Central memory CD8-positive, alpha-beta T cell (primary cell): ENCODE data around the gene ETV6.

Experiments
- ATAC-seq: fragments of 150-1000 bp; cut with Tn5 transposase; replicated peaks from 2 replicates; pipeline ENCODE4 v1.10.0; 2022; ENCODE audit warnings: mild to moderate bottlenecking, moderate FRiP score, moderate number of reproducible peaks; ENCODE audit not compliant: poor library complexity, severe bottlenecking; ENCODE audit errors: extremely low read depth
- DNase-seq, 2 donors: peaks; one replicate each; pipeline ENCODE4 v3.0.0; 2021; ENCODE audit warnings: low spot score in 2 of 2
- H3K27ac Mint-ChIP-seq: one replicate; pipeline ENCODE4 v1.8.0; 2022; ENCODE audit warnings: low read depth, mild to moderate bottlenecking, moderate library complexity, mixed read lengths
- H3K27me3 Mint-ChIP-seq: one replicate; pipeline ENCODE4 v1.8.0; 2022; ENCODE audit warnings: mixed read lengths
- H3K36me3 Mint-ChIP-seq: one replicate; pipeline ENCODE4 v1.8.0; 2022; ENCODE audit warnings: mild to moderate bottlenecking, moderate library complexity, mixed read lengths; ENCODE audit not compliant: insufficient read depth
- H3K4me1 Mint-ChIP-seq: one replicate; pipeline ENCODE4 v1.8.0; 2022; ENCODE audit warnings: mixed read lengths
- H3K4me3 Mint-ChIP-seq: one replicate; pipeline ENCODE4 v1.8.0; 2022; ENCODE audit warnings: mild to moderate bottlenecking, moderate library complexity, mixed read lengths
- H3K9me3 Mint-ChIP-seq: one replicate; pipeline ENCODE4 v1.8.0; 2022; ENCODE audit warnings: mixed read lengths

The ETV6 gene

DNA sequence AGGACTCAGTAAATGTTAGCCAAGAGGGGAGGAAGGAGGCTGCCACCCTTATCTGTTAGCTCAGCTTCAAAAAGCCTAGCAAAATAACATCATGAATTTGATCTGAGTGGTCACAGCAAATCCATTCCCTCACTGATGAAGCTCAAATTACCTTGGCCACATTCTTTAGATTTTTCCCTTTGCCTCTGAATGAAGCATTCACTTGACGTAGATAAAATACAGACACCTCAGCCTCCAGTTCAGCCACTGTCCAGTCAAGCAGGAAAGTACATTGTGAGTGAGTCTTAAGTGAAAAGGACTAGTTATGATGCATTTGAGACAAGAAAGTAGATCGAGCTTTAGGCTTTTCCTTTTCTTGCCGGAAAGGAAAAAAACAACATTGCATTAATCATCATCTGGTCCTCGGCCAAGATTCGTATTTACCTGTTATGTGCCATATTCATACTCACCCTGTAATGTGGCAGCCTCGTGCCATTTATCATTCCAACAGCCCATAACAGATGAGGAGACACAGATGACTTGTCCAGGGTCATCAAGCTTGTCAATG, 146.5 kb downstream of the ETV6 start:
- ATAC-seq (no peak), DNase-seq (no peak)
- H3K36me3 Mint-ChIP-seq, result peaks cover 3% of the 10 kb centered on the region
- H3K27ac Mint-ChIP-seq, result no peak overlapping the region
- H3K4me3 Mint-ChIP-seq, result no peak overlapping the region
- H3K9me3 Mint-ChIP-seq, result no peaks in the 10 kb centered on the region
- peaks cover 51% of the 10 kb centered on the region for H3K4me1 Mint-ChIP-seq
- H3K27me3 Mint-ChIP-seq, result no peaks in the 10 kb centered on the region

DNA sequence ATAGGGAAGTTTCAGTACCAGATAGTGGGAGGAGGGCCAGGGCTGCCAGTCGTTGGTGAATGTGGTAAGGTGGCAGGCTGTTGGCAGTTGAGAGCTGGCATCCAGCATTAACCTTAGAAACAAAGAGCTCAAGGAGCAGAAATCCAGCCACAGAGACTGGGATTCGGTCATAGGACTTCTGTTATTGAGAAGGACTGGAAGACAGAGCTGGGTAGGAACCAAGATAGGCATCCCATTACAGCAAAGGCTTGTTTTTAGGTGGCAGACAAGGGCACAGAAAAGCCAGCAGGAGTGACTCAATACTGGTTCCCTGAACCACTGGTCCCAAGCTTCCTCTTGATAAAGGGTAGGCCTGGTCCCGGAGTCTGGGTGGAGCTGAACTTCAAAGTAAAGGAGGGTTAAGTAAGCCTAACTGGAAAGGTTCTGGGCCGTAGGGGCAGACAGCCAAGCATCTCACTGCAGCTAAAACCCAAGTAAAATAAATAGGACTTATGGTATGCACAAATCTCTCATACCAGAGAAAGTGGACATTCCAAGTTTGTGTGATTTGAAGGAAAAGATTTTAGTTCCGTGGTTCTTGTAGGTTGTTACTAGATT, 147.9 kb downstream of the ETV6 start:
- H3K4me3 Mint-ChIP-seq, result no peak overlapping the region
- H3K4me1 Mint-ChIP-seq, result peaks cover 47% of the 10 kb centered on the region
- no peaks in the 10 kb centered on the region for H3K27me3 Mint-ChIP-seq
- ATAC-seq, result no peak
- H3K27ac Mint-ChIP-seq, result peak overlapping the region; percentile 49
- H3K36me3 Mint-ChIP-seq, result peaks cover 3% of the 10 kb centered on the region
- no peak for DNase-seq
- no peaks in the 10 kb centered on the region for H3K9me3 Mint-ChIP-seq

DNA sequence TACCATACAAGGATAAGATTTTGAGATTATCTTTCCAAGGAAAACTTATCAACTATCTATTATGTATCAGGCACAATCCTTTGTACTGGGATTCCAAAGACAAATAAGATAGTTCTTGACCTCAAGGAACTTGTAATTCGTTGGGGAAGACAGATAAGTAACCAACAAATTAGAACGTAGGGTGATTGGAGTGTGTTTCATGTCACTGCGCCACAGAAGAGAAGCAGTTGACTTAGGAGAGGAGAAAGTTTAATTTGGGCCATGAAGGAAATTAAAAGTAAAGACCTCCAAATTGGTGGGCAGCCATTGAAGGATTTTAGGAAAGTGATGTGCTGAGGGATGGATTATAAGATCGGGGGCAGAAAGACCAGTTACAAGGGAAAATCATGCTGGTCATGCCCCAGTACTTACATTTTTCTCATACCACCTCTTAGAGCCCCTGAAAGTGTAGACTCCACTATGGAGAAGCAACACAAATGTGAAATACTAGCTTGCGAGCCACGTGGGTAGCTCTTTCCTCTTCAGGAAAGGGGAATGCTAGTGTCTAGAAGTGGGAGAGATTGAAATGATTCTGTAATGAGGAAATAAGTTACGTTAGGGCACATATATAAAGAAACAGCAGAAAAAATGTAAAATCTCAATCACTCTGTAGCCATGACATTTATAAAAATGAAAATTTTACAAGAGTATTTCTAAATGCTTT, 148.7 kb downstream of the ETV6 start:
- H3K4me3 Mint-ChIP-seq, result no peak overlapping the region
- ATAC-seq, result no peak
- DNase-seq, result no peak
- H3K4me1 Mint-ChIP-seq, result peaks cover 47% of the 10 kb centered on the region
- H3K27me3 Mint-ChIP-seq, result no peaks in the 10 kb centered on the region
- H3K36me3 Mint-ChIP-seq, result peaks cover 3% of the 10 kb centered on the region
- H3K9me3 Mint-ChIP-seq, result no peaks in the 10 kb centered on the region
- H3K27ac Mint-ChIP-seq, result no peak overlapping the region

DNA sequence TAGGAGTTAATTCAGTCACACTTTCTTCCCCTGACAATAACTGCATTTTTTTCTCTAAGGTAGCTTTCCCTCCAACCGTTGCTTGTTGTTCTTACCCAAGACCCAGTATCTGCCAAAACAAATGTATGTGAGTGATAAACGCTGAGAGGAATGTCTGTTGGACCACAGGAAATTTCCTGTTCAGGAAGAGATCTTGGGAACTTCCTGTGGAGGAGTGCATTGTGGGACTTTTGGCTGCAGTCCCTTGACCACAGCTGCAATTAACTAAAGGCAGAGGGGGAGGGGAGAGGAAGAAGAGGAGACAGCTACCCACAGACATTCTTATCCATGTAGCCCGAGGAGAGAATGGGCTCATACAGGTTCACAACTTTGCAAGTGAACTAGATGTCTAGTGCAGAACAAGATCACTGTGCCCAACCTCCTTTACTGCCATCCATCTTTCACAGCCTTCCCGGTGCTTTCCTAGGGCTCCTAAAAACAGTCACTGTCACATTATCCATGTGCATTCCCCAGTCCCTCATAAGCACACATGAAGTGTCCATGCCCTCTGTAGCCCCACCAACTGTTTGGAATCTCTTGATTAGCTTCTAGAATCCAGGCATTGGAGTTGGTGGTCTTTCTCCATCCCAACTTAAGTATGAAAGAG, 149.5 kb downstream of the ETV6 start:
- H3K27ac Mint-ChIP-seq, result no peak overlapping the region
- H3K9me3 Mint-ChIP-seq, result no peaks in the 10 kb centered on the region
- H3K4me1 Mint-ChIP-seq, result peaks cover 47% of the 10 kb centered on the region
- H3K4me3 Mint-ChIP-seq, result no peak overlapping the region
- ATAC-seq (no peak), DNase-seq (no peak)
- no peaks in the 10 kb centered on the region for H3K27me3 Mint-ChIP-seq
- peaks cover 3% of the 10 kb centered on the region for H3K36me3 Mint-ChIP-seq

DNA sequence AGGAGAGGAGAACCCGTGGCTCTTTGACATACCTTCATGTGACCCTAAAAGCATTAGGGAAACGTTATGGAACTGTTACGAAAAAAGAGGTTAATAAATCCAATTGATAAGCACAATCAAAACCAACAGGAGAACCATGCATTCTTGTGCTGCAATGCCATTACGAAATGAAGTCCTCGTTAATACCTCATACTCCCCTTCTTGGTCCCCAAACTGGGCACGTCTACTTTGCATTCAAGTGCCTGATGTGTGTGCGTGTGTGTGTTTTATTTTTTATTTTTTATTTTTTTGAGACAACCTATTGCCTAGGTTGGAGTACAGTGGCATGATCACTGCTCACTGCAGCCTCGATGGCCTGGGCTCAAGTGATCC, 150.0 kb downstream of the ETV6 start:
- no peaks in the 10 kb centered on the region for H3K27me3 Mint-ChIP-seq
- no peaks in the 10 kb centered on the region for H3K9me3 Mint-ChIP-seq
- peaks cover 47% of the 10 kb centered on the region for H3K4me1 Mint-ChIP-seq
- H3K27ac Mint-ChIP-seq, result no peak overlapping the region
- peaks cover 2% of the 10 kb centered on the region for H3K36me3 Mint-ChIP-seq
- ATAC-seq (no peak), DNase-seq (no peak)
- no peak overlapping the region for H3K4me3 Mint-ChIP-seq

DNA sequence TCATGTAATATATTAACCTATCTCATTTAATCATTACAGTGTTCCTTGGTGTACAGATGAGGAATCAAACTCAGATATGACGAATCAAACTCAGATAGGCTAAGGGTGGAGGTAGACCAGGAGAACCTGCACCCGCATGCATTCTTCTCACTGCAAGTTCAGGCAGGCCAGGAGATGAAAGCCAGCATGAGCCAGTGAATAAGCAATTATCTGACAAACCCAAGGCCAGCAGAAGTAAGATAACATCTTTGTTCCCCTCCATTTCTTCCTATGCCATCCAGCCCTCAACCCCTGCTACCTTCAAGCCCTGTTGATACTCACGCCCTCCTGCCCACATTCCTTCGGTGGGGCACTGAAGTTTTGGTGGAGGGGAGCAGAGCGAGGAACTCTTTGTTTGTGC, 152.2 kb downstream of the ETV6 start:
- Mint-ChIP-seq H3K27ac (no peak overlapping the region), H3K36me3 (peaks cover 3% of the 10 kb centered on the region), H3K27me3 (no peaks in the 10 kb centered on the region), H3K9me3 (no peaks in the 10 kb centered on the region), H3K4me1 (peaks cover 37% of the 10 kb centered on the region), H3K4me3 (no peak overlapping the region)
- DNase-seq (no peak), ATAC-seq (no peak)

DNA sequence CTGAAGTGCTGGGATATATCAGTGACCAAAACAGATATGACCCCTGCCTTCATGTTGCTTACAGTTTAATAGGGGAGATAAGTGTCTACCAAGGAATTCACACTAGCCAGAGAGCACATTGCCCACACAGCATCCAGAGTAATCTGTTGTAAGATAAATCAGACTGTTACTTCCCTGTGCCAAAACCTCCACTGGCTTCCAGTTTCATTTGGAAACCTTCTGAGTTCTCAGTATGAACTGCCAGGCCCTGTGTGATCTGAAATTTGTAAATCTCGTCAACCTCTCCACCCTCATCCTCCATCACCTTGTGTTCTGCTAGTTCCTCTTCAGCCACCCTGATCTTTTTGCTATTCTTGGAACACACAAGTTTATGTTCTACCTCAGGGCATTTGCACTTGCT, 154.7 kb downstream of the ETV6 start:
- ATAC-seq (no peak), DNase-seq (no peak)
- Mint-ChIP-seq H3K27me3 (no peaks in the 10 kb centered on the region), H3K4me3 (no peak overlapping the region), H3K36me3 (peaks cover 3% of the 10 kb centered on the region), H3K9me3 (no peaks in the 10 kb centered on the region), H3K4me1 (peaks cover 14% of the 10 kb centered on the region), H3K27ac (no peak overlapping the region)

DNA sequence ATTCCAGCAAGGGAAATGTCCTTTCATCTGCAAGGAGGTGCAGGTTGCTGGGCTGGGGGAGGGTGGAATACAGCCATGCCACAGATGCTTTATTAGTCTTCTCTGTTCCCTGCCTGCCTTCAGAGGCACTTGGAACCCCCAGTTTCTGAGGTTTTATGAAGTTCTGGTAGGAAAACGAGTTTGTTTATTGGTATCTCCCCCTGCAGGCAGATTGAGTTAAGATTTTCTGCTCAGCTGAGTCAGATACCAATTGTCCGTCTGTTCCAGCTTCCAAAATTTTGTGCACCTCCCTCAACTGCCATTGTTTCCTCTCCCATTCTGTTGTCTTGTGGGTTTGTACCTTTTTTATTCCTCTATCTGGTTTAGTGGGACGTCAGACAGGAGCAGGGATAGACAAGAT, 155.6 kb downstream of the ETV6 start:
- no peak for DNase-seq
- no peaks in the 10 kb centered on the region for H3K27me3 Mint-ChIP-seq
- no peak overlapping the region for H3K4me3 Mint-ChIP-seq
- ATAC-seq, result no peak
- H3K4me1 Mint-ChIP-seq, result peaks cover 11% of the 10 kb centered on the region
- no peak overlapping the region for H3K27ac Mint-ChIP-seq
- peaks cover 3% of the 10 kb centered on the region for H3K36me3 Mint-ChIP-seq
- no peaks in the 10 kb centered on the region for H3K9me3 Mint-ChIP-seq

DNA sequence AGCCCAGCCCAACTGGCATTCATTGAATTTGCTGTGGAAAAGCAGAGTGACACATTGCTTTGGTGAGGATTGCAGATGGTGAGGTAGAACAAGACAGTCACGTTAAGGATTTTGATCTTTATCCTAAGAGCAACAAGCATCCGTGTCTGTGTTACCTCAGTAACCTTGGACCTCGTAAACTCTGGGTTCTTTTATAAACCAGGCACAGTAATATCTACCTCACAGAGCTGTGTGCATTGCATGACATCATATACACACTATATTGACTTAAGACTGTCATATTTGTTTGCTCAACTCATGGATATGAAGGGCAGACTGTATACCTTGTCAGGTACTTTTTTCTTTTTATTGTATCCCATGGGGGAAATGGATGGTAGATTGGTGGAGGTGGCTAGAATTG, 156.2 kb downstream of the ETV6 start:
- no peak for DNase-seq
- Mint-ChIP-seq H3K36me3 (peaks cover 3% of the 10 kb centered on the region), H3K9me3 (no peaks in the 10 kb centered on the region), H3K4me3 (no peak overlapping the region), H3K4me1 (peaks cover 6% of the 10 kb centered on the region), H3K27me3 (no peaks in the 10 kb centered on the region), H3K27ac (no peak overlapping the region)
- no peak for ATAC-seq

DNA sequence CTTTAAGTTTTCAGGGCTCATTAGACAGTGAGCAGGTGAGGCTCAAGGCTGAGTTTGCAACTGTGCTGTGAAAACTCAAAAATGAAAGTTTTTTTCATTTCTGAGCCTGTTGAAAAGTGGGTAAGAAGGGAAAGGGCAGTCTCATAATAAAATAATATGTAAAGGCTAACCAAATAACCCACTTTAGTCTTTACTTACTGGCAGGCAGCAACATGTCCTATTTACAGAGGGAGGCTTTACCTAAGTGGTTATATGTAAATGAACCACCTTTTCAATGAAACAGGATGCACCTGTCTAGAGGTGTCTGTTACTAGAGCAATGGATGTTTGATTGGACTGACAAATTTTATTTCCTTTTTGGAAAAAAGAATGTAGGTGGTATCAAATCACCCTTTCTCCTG, 158.0 kb downstream of the ETV6 start:
- H3K36me3 Mint-ChIP-seq, result peaks cover 3% of the 10 kb centered on the region
- no peaks in the 10 kb centered on the region for H3K9me3 Mint-ChIP-seq
- DNase-seq, result no peak
- ATAC-seq, result no peak
- no peak overlapping the region for H3K27ac Mint-ChIP-seq
- H3K4me3 Mint-ChIP-seq, result no peak overlapping the region
- peaks cover 14% of the 10 kb centered on the region for H3K4me1 Mint-ChIP-seq
- H3K27me3 Mint-ChIP-seq, result no peaks in the 10 kb centered on the region

DNA sequence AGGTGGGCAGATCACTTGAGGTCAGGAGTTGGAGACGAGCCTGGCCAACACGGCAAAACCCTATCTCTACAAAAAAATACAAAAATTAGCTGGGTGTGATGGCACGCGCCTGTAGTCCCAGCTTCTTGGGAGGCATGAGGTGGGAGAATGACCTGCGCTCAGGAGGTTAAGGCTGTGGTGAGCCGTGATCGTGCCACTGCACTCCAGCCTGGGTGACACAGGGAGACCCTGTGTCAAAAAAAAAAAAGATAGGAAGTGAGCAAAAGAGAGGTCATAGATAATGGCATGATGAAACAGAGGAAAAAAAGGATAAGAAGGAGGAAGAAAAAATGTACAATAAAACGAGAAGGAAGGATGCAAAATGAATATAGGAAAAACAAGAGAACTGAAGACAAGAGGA, 159.5 kb downstream of the ETV6 start:
- H3K4me1 Mint-ChIP-seq, result peaks cover 16% of the 10 kb centered on the region
- H3K27me3 Mint-ChIP-seq, result no peaks in the 10 kb centered on the region
- no peak overlapping the region for H3K4me3 Mint-ChIP-seq
- H3K27ac Mint-ChIP-seq, result no peak overlapping the region
- ATAC-seq (no peak), DNase-seq (no peak)
- H3K36me3 Mint-ChIP-seq, result peaks cover 3% of the 10 kb centered on the region
- H3K9me3 Mint-ChIP-seq, result no peaks in the 10 kb centered on the region

DNA sequence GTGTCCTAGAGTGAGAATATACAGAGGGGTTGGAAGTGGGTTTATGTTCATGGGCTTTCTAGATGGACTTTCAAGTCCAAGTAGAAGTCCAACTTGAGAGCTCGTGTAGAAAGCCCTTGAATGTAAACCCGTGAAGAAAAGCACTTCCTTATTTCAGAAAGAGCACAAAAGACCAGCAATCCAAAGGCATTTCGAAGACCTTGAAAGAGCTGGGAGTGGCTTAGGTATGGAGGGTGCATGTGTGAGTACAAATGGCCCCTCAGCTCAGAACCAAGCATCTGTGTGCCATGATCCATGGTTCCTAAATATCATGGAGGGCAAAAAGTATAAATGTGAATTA, 160.7 kb downstream of the ETV6 start:
- Mint-ChIP-seq H3K4me1 (peaks cover 20% of the 10 kb centered on the region), H3K9me3 (no peaks in the 10 kb centered on the region), H3K36me3 (peaks cover 3% of the 10 kb centered on the region), H3K27me3 (no peaks in the 10 kb centered on the region), H3K27ac (no peak overlapping the region), H3K4me3 (no peak overlapping the region)
- DNase-seq, result no peak
- no peak for ATAC-seq

DNA sequence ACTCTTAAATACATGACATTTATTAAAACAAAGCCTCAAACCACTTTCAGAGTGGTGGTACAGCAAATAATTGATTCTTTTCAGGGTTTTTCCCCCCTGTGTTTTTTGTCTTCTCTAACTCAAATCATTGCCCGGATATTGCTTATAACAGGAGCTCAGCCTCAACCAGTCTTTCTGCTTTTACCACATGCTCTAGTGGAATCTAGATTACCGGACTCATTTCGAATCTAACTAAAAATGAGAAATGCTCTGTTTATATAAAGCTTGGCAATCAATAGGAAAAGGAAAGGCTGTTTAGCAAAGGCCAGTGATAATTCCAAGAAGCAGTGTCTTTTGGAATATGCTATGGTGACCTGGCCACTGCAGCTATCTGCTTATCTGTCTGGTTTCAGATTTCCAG, 161.5 kb downstream of the ETV6 start:
- no peak for DNase-seq
- H3K9me3 Mint-ChIP-seq, result no peaks in the 10 kb centered on the region
- no peak overlapping the region for H3K4me3 Mint-ChIP-seq
- peaks cover 19% of the 10 kb centered on the region for H3K4me1 Mint-ChIP-seq
- no peaks in the 10 kb centered on the region for H3K27me3 Mint-ChIP-seq
- ATAC-seq, result no peak
- no peak overlapping the region for H3K27ac Mint-ChIP-seq
- H3K36me3 Mint-ChIP-seq, result peaks cover 2% of the 10 kb centered on the region
